ENCODE measurements around the gene INSIG2. TPM values are rescaled to one million over a fixed set of nuclear protein-coding genes. Genes with fewer than 3 reads are reported as not detected.

INSIG2 gene
- total and polyA plus RNA-seq, 2 of the 4 experiments (the other 2 are of a cell fraction), result 9.1 to 11.7 TPM

- CTCF ChIA-PET, result no interaction called here
- H3K14ac ChIP-seq (replicated peaks; ENCODE audit: low read depth, low read length), result no peak overlapping the region
- H3K36me3 ChIP-seq (ENCODE audit: control insufficient read depth, insufficient read depth, low read length), result no peaks in the 10 kb centered on the region
- H3K9me3 ChIP-seq (ENCODE audit: control insufficient read depth, insufficient read depth, low read length), result no peaks in the 10 kb centered on the region
- no peak overlapping the region for H3K4me2 ChIP-seq (ENCODE audit: low read depth, low read length)
- ATAC-seq (ENCODE audit: low read depth), result no peak
- intact Hi-C loops (cut with micrococcal nuclease), result loop anchor here (5.0 kb wide), 1 partner anchor 153 kb away; no protein-coding TSS in a partner anchor
- no TSS peak for BruUV-seq (replicated peaks)
- POLR2A ChIA-PET (ENCODE audit: unreplicated experiment), result no interaction called here
- TF ChIP-seq RAD21 (IDR thresholded peaks at IDR 0.05; ENCODE audit: low read length) (no peak), USF2 (IDR thresholded peaks at IDR 0.05; ENCODE audit: low read depth, low read length) (no peak), MAFK (IDR thresholded peaks at IDR 0.05; ENCODE audit: low read depth, low read length) (no peak), MAZ (IDR thresholded peaks at IDR 0.05; ENCODE audit: borderline replicate concordance, low read depth, low read length) (no peak), CHD1 (IDR thresholded peaks at IDR 0.05; ENCODE audit: low read depth, low read length) (no peak), RFX5 (IDR thresholded peaks at IDR 0.05; ENCODE audit: low read depth, low read length) (no peak)
- TF ChIP-seq, protein P1, sequence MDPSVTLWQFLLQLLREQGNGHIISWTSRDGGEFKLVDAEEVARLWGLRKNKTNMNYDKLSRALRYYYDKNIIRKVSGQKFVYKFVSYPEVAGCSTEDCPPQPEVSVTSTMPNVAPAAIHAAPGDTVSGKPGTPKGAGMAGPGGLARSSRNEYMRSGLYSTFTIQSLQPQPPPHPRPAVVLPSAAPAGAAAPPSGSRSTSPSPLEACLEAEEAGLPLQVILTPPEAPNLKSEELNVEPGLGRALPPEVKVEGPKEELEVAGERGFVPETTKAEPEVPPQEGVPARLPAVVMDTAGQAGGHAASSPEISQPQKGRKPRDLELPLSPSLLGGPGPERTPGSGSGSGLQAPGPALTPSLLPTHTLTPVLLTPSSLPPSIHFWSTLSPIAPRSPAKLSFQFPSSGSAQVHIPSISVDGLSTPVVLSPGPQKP (IDR thresholded peaks at IDR 0.05; ENCODE audit: borderline replicate concordance, low read depth, low read length), result no peak
- no peak overlapping the region for H2AK9ac ChIP-seq (replicated peaks; ENCODE audit: low read depth, low read length, poor library complexity)
- H3K27ac ChIP-seq (ENCODE audit: insufficient read depth, low read length), result no peak overlapping the region
- no peak overlapping the region for H3K4ac ChIP-seq (ENCODE audit: low read depth, low read length)
- H4K20me1 ChIP-seq (ENCODE audit: insufficient read depth, low read length), result no peaks in the 10 kb centered on the region
- H3K9ac ChIP-seq (ENCODE audit: low read depth, low read length), result no peak overlapping the region
- H2AK5ac ChIP-seq (ENCODE audit: low read depth, low read length), result no peak overlapping the region
- H2AFZ ChIP-seq (replicated peaks; ENCODE audit: low read length, poor library complexity), result no peak overlapping the region
- no peak overlapping the region for H3K18ac ChIP-seq (ENCODE audit: low read depth, low read length)
- no peak overlapping the region for H3K23ac ChIP-seq (ENCODE audit: low read depth, low read length)
- no CpG with 5 or more reads among the region's 3 CpGs for WGBS, 2 experiments (ENCODE audit: extremely low coverage in 2 of 2, insufficient read length in 1 of 2)
- no peaks in the 10 kb centered on the region for H3K9me1 ChIP-seq (ENCODE audit: insufficient read depth, low read length)
- H3K4me3 ChIP-seq (ENCODE audit: insufficient read depth, low read depth, low read length), result no peak overlapping the region
- H3K79me1 ChIP-seq (ENCODE audit: low read depth in 1 of 2, low read length in 2 of 2), result no peaks in the 10 kb centered on the region
- H4K5ac ChIP-seq (ENCODE audit: low read depth, low read length), result no peak overlapping the region
- H3K27me3 ChIP-seq (ENCODE audit: control insufficient read depth, insufficient read depth, low read length), result peaks cover 26% of the 10 kb centered on the region
- H2BK20ac ChIP-seq (ENCODE audit: low read depth, low read length), result no peak overlapping the region
- H2BK15ac ChIP-seq (ENCODE audit: low read depth, low read length), result no peak overlapping the region
- no peak overlapping the region for H3K56ac ChIP-seq (ENCODE audit: extremely low read depth, insufficient read depth, low read length)
- dilution Hi-C loops (cut with HindIII; ENCODE audit: low sequenced_read_pairs, unreplicated experiment), result no loop called here
- H2BK120ac ChIP-seq (ENCODE audit: low read depth, low read length), result no peak overlapping the region
- in situ Hi-C loops (cut with MboI; ENCODE audit: low sequenced_read_pairs), result loop anchor here (25.0 kb wide), 1 partner anchor 813 kb away; no protein-coding TSS in a partner anchor
- H3K4me1 ChIP-seq (ENCODE audit: control insufficient read depth, insufficient read depth, low read length), result no peaks in the 10 kb centered on the region
- no peak for DNase-seq
- no peak overlapping the region for H2BK5ac ChIP-seq (ENCODE audit: low read depth, low read length, poor library complexity, severe bottlenecking)
- H4K91ac ChIP-seq (ENCODE audit: insufficient read depth, low read depth, low read length), result no peak overlapping the region
- H4K8ac ChIP-seq (ENCODE audit: low read depth in 2 of 2, low read length in 2 of 2), result no peak overlapping the region
Measured at GRCh38 chr2:118049140-118049815, 39.0 kb upstream of the INSIG2 start.
